Measurements from ENCODE around the gene TMPRSS2.

DNA sequence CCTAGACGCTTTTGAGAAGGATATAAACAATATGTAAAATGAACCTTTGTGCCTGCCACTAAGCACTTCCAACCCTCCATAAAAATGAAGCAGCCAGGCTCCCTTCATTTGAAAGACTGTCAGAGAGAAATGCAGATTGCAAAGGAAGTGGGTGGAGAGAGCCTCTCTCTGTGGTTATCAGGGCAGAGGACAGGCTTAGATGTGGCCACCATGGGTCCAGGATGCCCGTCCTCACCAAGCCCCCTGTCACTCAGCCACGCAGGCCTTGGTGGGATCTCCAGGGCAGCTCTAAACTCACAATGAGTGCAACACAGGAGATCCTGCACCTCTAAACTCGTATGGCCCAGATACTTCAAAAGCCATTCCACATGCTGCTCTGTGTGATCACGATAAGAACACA, 37.9 kb downstream of the TMPRSS2 start:
- TF ChIP-seq CTCF (IDR thresholded peaks at IDR 0.05) (no peak), ZFX (IDR thresholded peaks at IDR 0.05; ENCODE audit: borderline replicate concordance) (no peak)
